Astrocyte (in vitro differentiated cells and primary cell): ENCODE measurements around the gene SYTL3.

Source experiments
- EZH2 ChIP-seq: IDR thresholded peaks from 2 replicates; pipeline ENCODE4 v1.6.1; 2012; ENCODE audit warnings: mild to moderate bottlenecking, low read length, inconsistent platforms; ENCODE audit not compliant: insufficient read depth
- TF ChIP-seq, protein P1 (sequence below): IDR thresholded peaks from 2 replicates; pipeline ENCODE4 v1.5.1; 2011; ENCODE audit warnings: low read depth, mild to moderate bottlenecking, inconsistent platforms, low read length, moderate library complexity; ENCODE audit not compliant: insufficient read depth

DNA sequence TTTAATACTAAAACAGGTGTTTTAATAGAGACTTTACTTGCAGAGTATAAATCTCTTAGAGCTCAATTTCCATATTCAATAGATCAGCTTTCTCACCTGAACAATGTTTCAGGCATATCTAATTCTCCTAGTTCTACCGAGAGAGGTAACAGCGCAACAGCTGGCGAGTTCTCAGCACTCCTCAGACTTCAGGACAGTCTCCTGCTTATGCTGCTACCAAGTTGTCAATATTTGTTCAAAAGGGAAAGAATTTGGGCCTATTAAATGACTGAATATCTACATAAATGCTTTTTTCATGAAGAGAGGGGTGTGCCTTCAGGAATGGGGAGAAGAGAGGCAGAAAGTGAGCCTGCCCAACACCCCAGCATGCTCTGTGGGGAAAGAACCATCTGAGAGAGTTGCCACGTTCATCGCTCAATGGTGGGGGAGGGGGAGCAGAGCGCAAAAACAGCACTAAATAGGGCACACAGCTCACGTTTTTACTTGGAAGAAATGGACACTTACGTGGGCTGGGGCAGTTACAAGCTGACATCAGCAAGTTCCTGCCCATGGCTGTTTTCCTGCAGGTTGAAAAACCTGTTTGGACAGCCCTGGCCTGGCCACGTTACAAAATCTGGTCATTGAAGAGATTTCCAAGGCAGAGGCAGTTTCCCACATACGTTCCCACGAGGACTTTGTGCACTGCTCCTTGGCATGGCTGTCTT, 131.3 kb downstream of the SYTL3 start:
- TF ChIP-seq EZH2 = no peak
- TF ChIP-seq, protein P1, sequence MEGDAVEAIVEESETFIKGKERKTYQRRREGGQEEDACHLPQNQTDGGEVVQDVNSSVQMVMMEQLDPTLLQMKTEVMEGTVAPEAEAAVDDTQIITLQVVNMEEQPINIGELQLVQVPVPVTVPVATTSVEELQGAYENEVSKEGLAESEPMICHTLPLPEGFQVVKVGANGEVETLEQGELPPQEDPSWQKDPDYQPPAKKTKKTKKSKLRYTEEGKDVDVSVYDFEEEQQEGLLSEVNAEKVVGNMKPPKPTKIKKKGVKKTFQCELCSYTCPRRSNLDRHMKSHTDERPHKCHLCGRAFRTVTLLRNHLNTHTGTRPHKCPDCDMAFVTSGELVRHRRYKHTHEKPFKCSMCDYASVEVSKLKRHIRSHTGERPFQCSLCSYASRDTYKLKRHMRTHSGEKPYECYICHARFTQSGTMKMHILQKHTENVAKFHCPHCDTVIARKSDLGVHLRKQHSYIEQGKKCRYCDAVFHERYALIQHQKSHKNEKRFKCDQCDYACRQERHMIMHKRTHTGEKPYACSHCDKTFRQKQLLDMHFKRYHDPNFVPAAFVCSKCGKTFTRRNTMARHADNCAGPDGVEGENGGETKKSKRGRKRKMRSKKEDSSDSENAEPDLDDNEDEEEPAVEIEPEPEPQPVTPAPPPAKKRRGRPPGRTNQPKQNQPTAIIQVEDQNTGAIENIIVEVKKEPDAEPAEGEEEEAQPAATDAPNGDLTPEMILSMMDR = no peak
